GM21723 (cell line): Measurements from ENCODE around the gene HPS6.
A peak's percentile ranks its signal among the peaks of the same experiment; 100 is the strongest.
"Not testable (repeated sequence)": the region's sequence is repeated elsewhere in the genome, so short reads cannot be mapped to it uniquely, and the experiment has no call there.

ENCODE experiments used
- ATAC-seq: cut with Tn5 transposase; IDR thresholded peaks from one replicate; pipeline ENCODE4 v1.9.1; 2021; ENCODE audit warnings: mild to moderate bottlenecking, moderate library complexity; ENCODE audit not compliant: unreplicated experiment

Gene HPS6

GRCh38 chr10:102064868-102065560, at the start of gene HPS6:
HPS6 (plus strand) TSS chr10:102065349; CDS start chr10:102065475, 126 bp downstream.
- peak; percentile 93 for ATAC-seq

- no peak for ATAC-seq
Observed at GRCh38 chr10:102016416-102016815, 48.7 kb upstream of the HPS6 start.

- no peak for ATAC-seq
Observed at GRCh38 chr10:102017295-102017694, 47.9 kb upstream of the HPS6 start.

GRCh38 chr10:102020938-102021337, 44.2 kb upstream of the HPS6 start:
- no peak for ATAC-seq

- no peak for ATAC-seq
Observed at GRCh38 chr10:102024799-102025198, 40.4 kb upstream of the HPS6 start.

GRCh38 chr10:102027261-102027660, 37.9 kb upstream of the HPS6 start:
- ATAC-seq, result no peak

GRCh38 chr10:102033787-102034186, 31.4 kb upstream of the HPS6 start:
- no peak for ATAC-seq

GRCh38 chr10:102035807-102036206, 29.3 kb upstream of the HPS6 start:
- not testable (repeated sequence) for ATAC-seq

GRCh38 chr10:102038410-102038809, 26.7 kb upstream of the HPS6 start:
- ATAC-seq, result no peak

- no peak for ATAC-seq
Observed at GRCh38 chr10:102040305-102041050, 24.7 kb upstream of the HPS6 start.

- ATAC-seq, result no peak
Observed at GRCh38 chr10:102045292-102045691, 19.9 kb upstream of the HPS6 start.

GRCh38 chr10:102046095-102046494, 19.1 kb upstream of the HPS6 start:
- no peak for ATAC-seq

- not testable (repeated sequence) for ATAC-seq
Observed at GRCh38 chr10:102054881-102055646, 10.1 kb upstream of the HPS6 start.

- ATAC-seq, result peak; percentile 96
Observed at GRCh38 chr10:102055647-102056419, 9.3 kb upstream of the HPS6 start, which contains the start of gene ARMH3. ARMH3 (minus strand) TSS chr10:102056173; CDS start chr10:102040114, 16,059 bp downstream.

GRCh38 chr10:102059987-102060386, 5.2 kb upstream of the HPS6 start:
- ATAC-seq, result no peak

- no peak for ATAC-seq
Observed at GRCh38 chr10:102064503-102064867, 664 bp upstream of the HPS6 start.

GRCh38 chr10:102065561-102066398, 631 bp downstream of the HPS6 start:
- ATAC-seq, result peak; percentile 20

GRCh38 chr10:102066399-102067088, 1.4 kb downstream of the HPS6 start:
- ATAC-seq, result no peak
